ENCODE data around the gene LMBRD2. TPM values are rescaled to one million over a fixed set of nuclear protein-coding genes. Genes with fewer than 3 reads are reported as not detected.
"Not testable (repeated sequence)": the region's sequence is repeated elsewhere in the genome, so short reads cannot be mapped to it uniquely, and the experiment has no call there.

The LMBRD2 gene
- total and polyA plus RNA-seq, 2 donors (not counting 1 experiment from before 2014, with no cell fraction given) = 2.1 to 10.0 TPM

- ChIA-PET POLR2A (no interaction called here), CTCF (no interaction called here)
- Histone ChIP-seq H3K4me3 (ENCODE audit: control extremely low read depth in 1 of 5, extremely low read depth in 1 of 5, insufficient read depth in 1 of 5, low read depth in 2 of 5, low read length in 4 of 5) (no peak overlapping the region), H3K79me2 (ENCODE audit: control insufficient read depth, insufficient read depth, low read length) (no peaks in the 10 kb centered on the region), H3K9me3 (ENCODE audit: control extremely low read depth in 1 of 3, control insufficient read depth in 2 of 3, insufficient read depth in 1 of 3, low read length in 2 of 3) (no peaks in the 10 kb centered on the region), H3K36me3 (replicated peaks in 1 of 2; ENCODE audit: control extremely low read depth in 1 of 2, control insufficient read depth in 1 of 2, extremely low read depth in 1 of 2, insufficient read depth in 2 of 2, low read length in 1 of 2) (peaks cover 6 to 10% of the 10 kb centered on the region in 2 experiments), H4K20me1 (ENCODE audit: control insufficient read depth, insufficient read depth, low read length, poor library complexity, severe bottlenecking) (no peaks in the 10 kb centered on the region), H3K27me3 (replicated peaks in 1 of 4; ENCODE audit: control extremely low read depth in 1 of 4, control insufficient read depth in 3 of 4, insufficient read depth in 4 of 4, low read length in 3 of 4) (no peaks in the 10 kb centered on the region), H3K4me1 (ENCODE audit: control insufficient read depth in 2 of 2, insufficient read depth in 2 of 2, low read length in 2 of 2) (no peaks in the 10 kb centered on the region), H3K9ac (ENCODE audit: low read length) (no peak overlapping the region), H3K27ac (ENCODE audit: low read length in 2 of 2) (no peak overlapping the region), H3K4me2 (replicated peaks; ENCODE audit: low read depth, low read length, poor library complexity, severe bottlenecking) (no peak overlapping the region), H2AFZ (ENCODE audit: insufficient read depth, low read depth, low read length, poor library complexity, severe bottlenecking) (no peak overlapping the region)
- Mint-ChIP-seq H3K27ac (no peak overlapping the region), H3K27me3 (no peaks in the 10 kb centered on the region), H3K4me1 (no peaks in the 10 kb centered on the region), H3K4me3 (no peak overlapping the region), H3K9me3 (ENCODE audit: insufficient read depth) (no peaks in the 10 kb centered on the region)
- DNase-seq = no peak
- intact Hi-C loops (cut with micrococcal nuclease) = no loop called here
- no peak for TF ChIP-seq EZH2 (IDR thresholded peaks at IDR 0.05; ENCODE audit: borderline replicate concordance, insufficient read depth, low read depth, low read length, poor library complexity, severe bottlenecking)
- TF ChIP-seq CTCF (IDR thresholded peaks at IDR 0.05) = no peak
- no CpG with 5 or more reads among the region's 2 CpGs for WGBS (ENCODE audit: insufficient coverage)
- ATAC-seq (ENCODE audit: low read depth) = no peak
These were observed 47.9 kb upstream of the LMBRD2 start for GRCh38 chr5:36199620-36200019.

- H3K4me3 Mint-ChIP-seq; H2AFZ ChIP-seq (ENCODE audit: insufficient read depth, low read depth, low read length, poor library complexity, severe bottlenecking); POLR2A ChIA-PET; DNase-seq; intact Hi-C loops (cut with micrococcal nuclease); H3K4me2 ChIP-seq (replicated peaks; ENCODE audit: low read depth, low read length, poor library complexity, severe bottlenecking); H3K9me3 Mint-ChIP-seq (ENCODE audit: insufficient read depth); H3K4me3 ChIP-seq (ENCODE audit: control extremely low read depth in 1 of 5, extremely low read depth in 1 of 5, insufficient read depth in 1 of 5, low read depth in 2 of 5, low read length in 4 of 5); H3K79me2 ChIP-seq (ENCODE audit: control insufficient read depth, insufficient read depth, low read length); ATAC-seq (ENCODE audit: low read depth); H3K4me1 Mint-ChIP-seq; H3K27me3 Mint-ChIP-seq; H3K27ac Mint-ChIP-seq; CTCF ChIA-PET; H3K36me3 ChIP-seq (replicated peaks in 1 of 2; ENCODE audit: control extremely low read depth in 1 of 2, control insufficient read depth in 1 of 2, extremely low read depth in 1 of 2, insufficient read depth in 2 of 2, low read length in 1 of 2); H4K20me1 ChIP-seq (ENCODE audit: control insufficient read depth, insufficient read depth, low read length, poor library complexity, severe bottlenecking); H3K27ac ChIP-seq (ENCODE audit: low read length in 2 of 2); H3K9ac ChIP-seq (ENCODE audit: low read length); H3K9me3 ChIP-seq (ENCODE audit: control extremely low read depth in 1 of 3, control insufficient read depth in 2 of 3, insufficient read depth in 1 of 3, low read length in 2 of 3); H3K4me1 ChIP-seq (ENCODE audit: control insufficient read depth in 2 of 2, insufficient read depth in 2 of 2, low read length in 2 of 2); H3K27me3 ChIP-seq (replicated peaks in 1 of 4; ENCODE audit: control extremely low read depth in 1 of 4, control insufficient read depth in 3 of 4, insufficient read depth in 4 of 4, low read length in 3 of 4): not testable (repeated sequence)
- WGBS (ENCODE audit: insufficient coverage) = no CpG with 5 or more reads among the region's 3 CpGs
These were observed 47.1 kb upstream of the LMBRD2 start for GRCh38 chr5:36198783-36199182.

All from B cell (primary cell).